Sigmoid colon (tissue), 7 donors: ENCODE results near the gene OMG. TPM values are rescaled to one million over a fixed set of nuclear protein-coding genes. Genes with fewer than 3 reads are reported as not detected.

Experiments used
- DNase-seq: peaks from one replicate; pipeline ENCODE4 v3.0.0-alpha.2; 2019
- H3K27ac ChIP-seq, 4 donors: fragments of 200-600 bp; sonication (generic); one replicate each; pipeline ENCODE4 v1.5.1; 2016 to 2019; ENCODE audit warnings: mild to moderate bottlenecking in 1 of 4
- H3K27me3 ChIP-seq, 3 donors: fragments of 200-600 bp; sonication (generic); one replicate each; pipeline ENCODE4 v1.5.1; 2019; ENCODE audit warnings: mild to moderate bottlenecking in 1 of 3
- H3K36me3 ChIP-seq, 4 donors: fragments of 200-600 bp; sonication (generic); one replicate each; pipeline ENCODE4 v1.5.1; 2016 to 2019
- H3K4me1 ChIP-seq, 4 donors: fragments of 200-600 bp; sonication (generic); one replicate each; pipeline ENCODE4 v1.5.1; 2017 to 2019
- H3K4me3 ChIP-seq, 4 donors: fragments of 200-600 bp; sonication (generic); one replicate each; pipeline ENCODE4 v1.5.1; 2017 to 2019; ENCODE audit warnings: mild to moderate bottlenecking in 2 of 4, moderate library complexity in 1 of 4
- H3K9me3 ChIP-seq, 4 donors: fragments of 200-600 bp in 3 of 4; sonication (generic) in 3 of 4; one replicate each; pipeline versions ENCODE4 v1.5.1 to v1.6.1; 2013 to 2019
- CTCF ChIP-seq, 4 experiments: fragments of 450-650 bp in 3 of 4; fragments of 200-600 bp in 1 of 4; IDR thresholded peaks; one replicate each; pipeline ENCODE4 v1.5.1; 2016 to 2019; ENCODE audit warnings: antibody characterized with exemption in 4 of 4, mild to moderate bottlenecking in 3 of 4, moderate library complexity in 2 of 4
- EP300 ChIP-seq, 4 donors: sonication (generic); formaldehyde crosslinking; IDR thresholded peaks; one replicate each; pipeline ENCODE4 v1.6.1; 2017; ENCODE audit warnings: antibody characterized with exemption in 4 of 4
- POLR2A ChIP-seq, 2 donors: fragments of 450-650 bp; IDR thresholded peaks; one replicate each; pipeline ENCODE4 v1.6.1; 2016; ENCODE audit warnings: antibody characterized with exemption in 2 of 2, mild to moderate bottlenecking in 2 of 2, moderate library complexity in 2 of 2
- POLR2AphosphoS5 ChIP-seq, 4 donors: sonication (generic); formaldehyde crosslinking; IDR thresholded peaks; one replicate each; pipeline ENCODE4 v1.6.1; 2017; ENCODE audit warnings: antibody characterized with exemption in 4 of 4
- WGBS, 2 donors: extraction: QIAGEN DNeasy Blood & Tissue Kit; methylation state at CpG; one replicate each; pipeline ENCODE4 v1.1.7; 2013; 5-methylcytosine and 5-hydroxymethylcytosine counted together
- intact Hi-C: fragments of 100-400 bp; cut with DNase I; formaldehyde crosslinking; loops from one replicate; pipeline ENCODE4 v1.15.1; 2023
- polyA plus RNA-seq, 3 donors: library from polyadenylated mRNA; stranded (reverse); fragments of 200-250 nt; gene quantifications; one replicate each; pipeline ENCODE4 v1.2.3, GENCODE V29; 2013
- total RNA-seq, 4 donors: library from RNA; depleted of rRNA; stranded (reverse); fragments of >200 nt; gene quantifications; one replicate each; pipeline ENCODE4 v1.1.0, GENCODE V29; 2016
- donor health status: healthy with polysubstance abuse.
- donor health status: Bipolar disorder and iron deficiency.
- donor health status: healthy.

Gene OMG
- total and polyA plus RNA-seq, 7 donors, result 0.64 to 5.4 (median 1.9) TPM; not detected in 3

GRCh38 chr17:31248986-31249834 lies 47.8 kb downstream of the OMG start:
- Histone ChIP-seq H3K36me3 (peaks cover 0 to 48% (median 6%) of the 10 kb centered on the region in 4 donors), H3K4me3 (no peak overlapping the region), H3K27me3 (no peaks in the 10 kb centered on the region), H3K4me1 (no peaks in the 10 kb centered on the region), H3K9me3 (no peaks in the 10 kb centered on the region), H3K27ac (no peak overlapping the region)
- WGBS, 2 donors, result 97 to 98% methylated on average over 5 of the region's 5 CpGs
- DNase-seq, result no peak
- intact Hi-C loops, result no loop called here
- TF ChIP-seq POLR2AphosphoS5 (IDR thresholded peaks at IDR 0.05), result no peak
- no peak for TF ChIP-seq POLR2A (IDR thresholded peaks at IDR 0.05)
- TF ChIP-seq CTCF (IDR thresholded peaks at IDR 0.05), result no peak
- no peak for TF ChIP-seq EP300 (IDR thresholded peaks at IDR 0.05)

Other genes with a start within 250 kb of the OMG start
- 10 to 100 TPM; 40.7 to 83.8 (median 60.2) TPM for gene NF1, start 202.3 kb downstream of the OMG start, total RNA-seq
- gene NF1, start 202.3 kb downstream of the OMG start, polyA plus RNA-seq, result 10 to 100 TPM in 1 of 3 donors, 1 to 10 TPM in 2; 4.8 to 10.6 (median 6.2) TPM
- 10 to 100 TPM in 2 of 4 donors, 1 to 10 TPM in 2; 6.9 to 17.5 (median 12.9) TPM for gene EVI2B, start 16.8 kb upstream of the OMG start, total RNA-seq
- gene EVI2B, start 16.8 kb upstream of the OMG start, polyA plus RNA-seq, result 10 to 100 TPM; 10.8 to 30.8 (median 15.5) TPM
- gene EVI2A, start 24.4 kb upstream of the OMG start, total RNA-seq, result 1 to 10 TPM; 6.9 to 9.3 (median 7.6) TPM
- gene EVI2A, start 24.4 kb upstream of the OMG start, polyA plus RNA-seq, result 10 to 100 TPM in 2 of 3 donors, 1 to 10 TPM in 1; 9.0 to 23.0 (median 10.2) TPM
- gene RAB11FIP4, start 94.4 kb upstream of the OMG start, total RNA-seq, result 1 to 10 TPM in 2 of 4 donors, under 1 TPM in 2; 0.66 to 1.8 (median 0.89) TPM
- 10 to 100 TPM in 2 of 3 donors, 1 to 10 TPM in 1; 7.2 to 32.5 (median 12.3) TPM for gene RAB11FIP4, start 94.4 kb upstream of the OMG start, polyA plus RNA-seq